GM19240 (cell line): ENCODE data around the gene ARHGAP26.

Experiments
- DNase-seq: peaks from one replicate; pipeline ENCODE4 v3.0.0; 2011; ENCODE audit warnings: low spot score; ENCODE audit not compliant: insufficient read length

The ARHGAP26 gene

GRCh38 chr5:142847898-142848790 is 78.0 kb downstream of the ARHGAP26 start:
- DNase-seq = no peak

- DNase-seq = no peak
These were observed 79.3 kb downstream of the ARHGAP26 start for GRCh38 chr5:142849466-142849865.

- DNase-seq = no peak
These were observed 79.7 kb downstream of the ARHGAP26 start for GRCh38 chr5:142849880-142850279.

GRCh38 chr5:142851731-142852130 is 81.6 kb downstream of the ARHGAP26 start:
- no peak for DNase-seq

- no peak for DNase-seq
These were observed 82.4 kb downstream of the ARHGAP26 start for GRCh38 chr5:142852416-142853198.

GRCh38 chr5:142853682-142854081 is 83.5 kb downstream of the ARHGAP26 start:
- no peak for DNase-seq

- no peak for DNase-seq
These were observed 86.1 kb downstream of the ARHGAP26 start for GRCh38 chr5:142856269-142856782.

- DNase-seq = no peak
These were observed 87.2 kb downstream of the ARHGAP26 start for GRCh38 chr5:142857405-142857804.

GRCh38 chr5:142859037-142859436 is 88.9 kb downstream of the ARHGAP26 start:
- DNase-seq = no peak

- no peak for DNase-seq
These were observed 90.1 kb downstream of the ARHGAP26 start for GRCh38 chr5:142860270-142860669.

- DNase-seq = no peak
These were observed 90.8 kb downstream of the ARHGAP26 start for GRCh38 chr5:142861011-142861410.

GRCh38 chr5:142862594-142862993 is 92.4 kb downstream of the ARHGAP26 start:
- DNase-seq = no peak

- DNase-seq = no peak
These were observed 93.7 kb downstream of the ARHGAP26 start for GRCh38 chr5:142863856-142864255.

- DNase-seq = no peak
These were observed 94.4 kb downstream of the ARHGAP26 start for GRCh38 chr5:142864290-142865260.

- no peak for DNase-seq
These were observed 95.5 kb downstream of the ARHGAP26 start for GRCh38 chr5:142865631-142866030.

- peak; percentile 57 for DNase-seq
These were observed 96.5 kb downstream of the ARHGAP26 start for GRCh38 chr5:142866563-142867275.

- DNase-seq = no peak
These were observed 99.7 kb downstream of the ARHGAP26 start for GRCh38 chr5:142869886-142870285.

GRCh38 chr5:142870532-142871362 is 100.6 kb downstream of the ARHGAP26 start:
- no peak for DNase-seq
